Smooth muscle cell (in vitro differentiated cells): Measurements from ENCODE around the gene ATP2B2. TPM values are rescaled to one million over a fixed set of nuclear protein-coding genes. Genes with fewer than 3 reads are reported as not detected.

Experiments
- DNase-seq: peaks from one replicate; lab custom pipeline; 2025; ENCODE audit not compliant: unreplicated experiment; lab: John Stamatoyannopoulos, UW
- H2AFZ ChIP-seq: fragments of 200-600 bp; sonication (generic); 2 replicates; pipeline ENCODE4 v1.6.0; 2016; ENCODE audit warnings: antibody characterized with exemption, low read depth, mild to moderate bottlenecking
- H3F3A ChIP-seq: fragments of 200-600 bp; sonication (generic); 2 replicates; pipeline ENCODE4 v1.6.0; 2017; ENCODE audit warnings: antibody characterized with exemption, low read depth
- H3K27ac ChIP-seq: fragments of 200-600 bp; sonication (generic); 2 replicates; pipeline ENCODE4 v1.5.1; 2016; ENCODE audit warnings: low read depth, mild to moderate bottlenecking
- H3K27me3 ChIP-seq: fragments of 200-600 bp; sonication (generic); 2 replicates; pipeline ENCODE4 v1.6.1; 2016; ENCODE audit warnings: low read depth, mild to moderate bottlenecking
- H3K36me3 ChIP-seq: fragments of 200-600 bp; sonication (generic); 2 replicates; pipeline ENCODE4 v1.5.1; 2016; ENCODE audit warnings: low read depth
- H3K4me1 ChIP-seq: fragments of 200-600 bp; sonication (generic); 2 replicates; pipeline ENCODE4 v1.5.1; 2016; ENCODE audit warnings: low read depth
- H3K4me2 ChIP-seq: fragments of 200-600 bp; sonication (generic); 2 replicates; pipeline ENCODE4 v1.6.0; 2016; ENCODE audit warnings: mild to moderate bottlenecking
- H3K4me3 ChIP-seq: fragments of 200-600 bp; sonication (generic); 2 replicates; pipeline ENCODE4 v1.5.1; 2016; ENCODE audit warnings: mild to moderate bottlenecking
- H3K79me2 ChIP-seq: fragments of 200-600 bp; sonication (generic); 2 replicates; pipeline ENCODE4 v1.6.0; 2016; ENCODE audit warnings: low read depth, mild to moderate bottlenecking
- H3K9ac ChIP-seq: fragments of 200-600 bp; sonication (generic); 2 replicates; pipeline ENCODE4 v1.6.0; 2016; ENCODE audit warnings: low read depth
- H3K9me3 ChIP-seq: fragments of 200-600 bp; sonication (generic); replicated peaks from 2 replicates; pipeline ENCODE4 v1.5.1; 2016; ENCODE audit warnings: low read depth
- H4K20me1 ChIP-seq: fragments of 200-600 bp; sonication (generic); 2 replicates; pipeline ENCODE4 v1.6.0; 2016; ENCODE audit warnings: low read depth
- WGBS: methylation state at CpG from one replicate; pipeline ENCODE4 v1.1.7; 2016; ENCODE audit warnings: low lambda C conversion rate; 5-methylcytosine and 5-hydroxymethylcytosine counted together
- polyA plus RNA-seq: library from polyadenylated mRNA; unstranded; fragments of >200 nt; fragmentation: Nextera tagmentation; extraction: Ambion mirVana; gene quantifications from 2 replicates; pipeline ENCODE4 v1.2.1, GENCODE V29; 2016
- total RNA-seq: library from RNA; depleted of rRNA; stranded (reverse); fragments of >200 nt; gene quantifications from 2 replicates; pipeline ENCODE4 v1.2.3, GENCODE V29; 2014
- TF ChIP-seq, protein P1 (sequence below): fragments of 200-600 bp; sonication (generic); IDR thresholded peaks from 2 replicates; pipeline ENCODE4 v1.5.1; 2017; ENCODE audit warnings: borderline replicate concordance, mild to moderate bottlenecking, antibody characterized with exemption; ENCODE audit not compliant: insufficient read depth, poor library complexity, severe bottlenecking

The ATP2B2 gene
- total and polyA plus RNA-seq, 2 experiments from 2014 or later = not detected

DNA sequence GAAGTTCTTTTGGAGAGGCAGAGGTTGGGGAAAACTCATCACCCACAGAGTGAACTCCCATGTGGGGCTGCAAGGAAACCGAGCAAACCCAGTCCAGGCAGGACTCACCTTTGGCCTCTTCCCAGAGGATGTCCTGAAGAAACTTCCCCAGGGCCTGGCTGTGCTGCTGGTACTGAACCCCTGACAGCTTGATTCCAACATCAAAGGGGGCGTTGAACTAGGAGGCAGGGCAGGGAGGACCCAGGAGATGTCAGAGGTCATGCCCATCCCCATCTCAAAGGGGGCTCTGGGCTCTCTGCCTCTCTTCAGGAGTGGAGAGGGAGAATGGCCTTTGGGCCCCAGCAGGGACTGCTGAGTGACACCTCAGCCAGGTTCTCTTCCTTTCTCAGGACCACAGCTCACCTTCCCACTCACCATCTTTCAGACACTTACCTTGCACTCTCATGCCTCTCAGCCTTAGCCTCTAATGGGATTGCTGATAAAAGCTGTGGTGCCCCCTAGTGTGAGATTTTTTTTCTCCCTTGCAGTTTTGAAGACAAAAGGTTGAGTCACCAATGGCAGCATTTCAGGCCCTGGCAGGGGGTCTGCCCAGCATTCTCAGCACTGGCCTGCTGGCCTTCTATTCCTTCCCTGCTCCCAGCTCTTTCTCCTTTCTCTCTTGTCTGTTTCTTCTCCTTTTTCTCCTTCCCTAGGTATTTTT, 218.6 kb downstream of the ATP2B2 start:
- Histone ChIP-seq H2AFZ (no peak overlapping the region), H3K9ac (no peak overlapping the region), H3K27ac (no peak overlapping the region)

DNA sequence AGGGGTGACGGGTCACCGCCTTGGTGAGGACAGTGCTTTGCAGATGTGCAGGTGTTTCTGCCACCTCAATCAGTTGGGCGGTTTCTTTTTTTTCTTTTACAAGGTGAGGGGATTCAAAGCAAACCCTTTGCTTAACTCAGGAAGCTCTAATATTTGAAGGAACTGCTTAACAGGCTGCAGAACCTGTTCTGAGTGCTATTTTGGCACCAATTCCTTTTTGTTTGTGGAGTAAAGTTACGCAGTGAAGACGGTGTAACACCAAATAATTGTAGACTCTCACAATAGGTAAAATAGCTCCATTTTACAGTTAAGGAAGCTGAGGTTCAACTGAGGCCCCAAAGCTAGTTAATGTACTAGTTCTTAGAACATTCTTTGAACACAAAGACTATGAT, 219.3 kb downstream of the ATP2B2 start:
- H3K27me3 ChIP-seq = no peaks in the 10 kb centered on the region
- H3K9me3 ChIP-seq = no peaks in the 10 kb centered on the region
- no peaks in the 10 kb centered on the region for H3K36me3 ChIP-seq
- 96% methylated on average over 5 of the region's 5 CpGs for WGBS
- no peak overlapping the region for H3K27ac ChIP-seq
- peaks cover 16% of the 10 kb centered on the region for H3K4me1 ChIP-seq
- no peak overlapping the region for H3K4me2 ChIP-seq
- TF ChIP-seq, protein P1, sequence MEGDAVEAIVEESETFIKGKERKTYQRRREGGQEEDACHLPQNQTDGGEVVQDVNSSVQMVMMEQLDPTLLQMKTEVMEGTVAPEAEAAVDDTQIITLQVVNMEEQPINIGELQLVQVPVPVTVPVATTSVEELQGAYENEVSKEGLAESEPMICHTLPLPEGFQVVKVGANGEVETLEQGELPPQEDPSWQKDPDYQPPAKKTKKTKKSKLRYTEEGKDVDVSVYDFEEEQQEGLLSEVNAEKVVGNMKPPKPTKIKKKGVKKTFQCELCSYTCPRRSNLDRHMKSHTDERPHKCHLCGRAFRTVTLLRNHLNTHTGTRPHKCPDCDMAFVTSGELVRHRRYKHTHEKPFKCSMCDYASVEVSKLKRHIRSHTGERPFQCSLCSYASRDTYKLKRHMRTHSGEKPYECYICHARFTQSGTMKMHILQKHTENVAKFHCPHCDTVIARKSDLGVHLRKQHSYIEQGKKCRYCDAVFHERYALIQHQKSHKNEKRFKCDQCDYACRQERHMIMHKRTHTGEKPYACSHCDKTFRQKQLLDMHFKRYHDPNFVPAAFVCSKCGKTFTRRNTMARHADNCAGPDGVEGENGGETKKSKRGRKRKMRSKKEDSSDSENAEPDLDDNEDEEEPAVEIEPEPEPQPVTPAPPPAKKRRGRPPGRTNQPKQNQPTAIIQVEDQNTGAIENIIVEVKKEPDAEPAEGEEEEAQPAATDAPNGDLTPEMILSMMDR = no peak
- H3K79me2 ChIP-seq = no peaks in the 10 kb centered on the region
- no peak overlapping the region for H3K4me3 ChIP-seq
- H4K20me1 ChIP-seq = peaks cover 3% of the 10 kb centered on the region
- H3K9ac ChIP-seq = no peak overlapping the region
- no peaks in the 10 kb centered on the region for H3F3A ChIP-seq
- no peak for DNase-seq
- H2AFZ ChIP-seq = no peak overlapping the region

More for the DNA sequence above, 218.6 kb downstream of the ATP2B2 start:
- Histone ChIP-seq H3F3A (no peaks in the 10 kb centered on the region), H3K4me1 (peaks cover 16% of the 10 kb centered on the region), H3K27me3 (no peaks in the 10 kb centered on the region), H3K4me2 (no peak overlapping the region), H4K20me1 (peaks cover 3% of the 10 kb centered on the region), H3K4me3 (no peak overlapping the region), H3K36me3 (no peaks in the 10 kb centered on the region), H3K9me3 (no peaks in the 10 kb centered on the region), H3K79me2 (no peaks in the 10 kb centered on the region)
- TF ChIP-seq, protein P1 = no peak
- DNase-seq = no peak
- WGBS = 93% methylated on average over 2 of the region's 2 CpGs

DNA sequence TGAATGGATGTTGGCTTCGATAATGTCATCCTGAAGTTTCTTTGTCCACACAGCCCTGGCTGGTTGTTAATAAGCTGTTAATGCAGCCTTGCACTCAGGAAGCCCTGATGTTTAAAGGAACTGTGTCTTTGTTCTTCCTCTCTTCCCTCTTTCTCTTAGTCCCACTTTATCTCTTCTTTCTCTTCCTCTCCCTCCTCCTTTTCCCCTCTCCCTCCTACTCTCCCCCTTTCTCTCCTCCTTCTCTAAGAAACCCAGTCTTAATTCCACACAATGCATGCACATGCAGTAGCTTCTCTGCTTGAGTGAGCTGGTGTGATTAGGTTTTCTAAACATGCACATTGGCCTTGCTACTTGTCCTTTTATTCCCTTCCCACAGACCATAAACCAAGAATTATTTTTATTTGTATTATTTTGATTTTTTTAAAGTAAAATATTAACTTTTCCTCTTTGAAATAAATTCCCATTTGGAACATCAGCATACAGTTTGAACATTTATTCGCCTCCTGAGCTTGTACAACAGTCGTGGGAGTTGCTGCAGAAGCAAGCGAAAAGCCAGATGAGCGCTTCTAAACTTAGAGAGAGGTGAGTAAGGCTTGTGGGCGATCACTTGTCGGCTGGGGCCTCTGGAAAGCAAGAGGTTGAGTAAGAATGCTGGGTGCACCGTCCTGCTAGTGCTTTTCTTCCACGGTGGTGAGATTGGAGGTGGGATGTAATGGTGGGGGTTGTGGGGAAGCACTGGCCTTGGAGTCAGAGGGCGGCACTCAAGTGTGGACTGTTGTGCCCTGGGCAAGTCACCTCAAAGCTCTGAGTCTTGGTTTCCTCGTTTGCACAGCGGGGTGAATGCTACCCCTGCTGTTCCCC, 219.9 kb downstream of the ATP2B2 start:
- H3K9ac ChIP-seq = no peak overlapping the region
- no peaks in the 10 kb centered on the region for H3F3A ChIP-seq
- DNase-seq = no peak
- no peaks in the 10 kb centered on the region for H3K36me3 ChIP-seq
- H2AFZ ChIP-seq = no peak overlapping the region
- no peak overlapping the region for H3K27ac ChIP-seq
- H3K9me3 ChIP-seq = no peaks in the 10 kb centered on the region
- peaks cover 16% of the 10 kb centered on the region for H3K4me1 ChIP-seq
- H3K4me3 ChIP-seq = no peak overlapping the region
- no peaks in the 10 kb centered on the region for H3K79me2 ChIP-seq
- TF ChIP-seq, protein P1 = no peak
- H4K20me1 ChIP-seq = peaks cover 3% of the 10 kb centered on the region
- 79% methylated on average over 12 of the region's 12 CpGs for WGBS
- no peak overlapping the region for H3K4me2 ChIP-seq
- H3K27me3 ChIP-seq = no peaks in the 10 kb centered on the region
